ENCODE data around the gene TOMT.

DNA sequence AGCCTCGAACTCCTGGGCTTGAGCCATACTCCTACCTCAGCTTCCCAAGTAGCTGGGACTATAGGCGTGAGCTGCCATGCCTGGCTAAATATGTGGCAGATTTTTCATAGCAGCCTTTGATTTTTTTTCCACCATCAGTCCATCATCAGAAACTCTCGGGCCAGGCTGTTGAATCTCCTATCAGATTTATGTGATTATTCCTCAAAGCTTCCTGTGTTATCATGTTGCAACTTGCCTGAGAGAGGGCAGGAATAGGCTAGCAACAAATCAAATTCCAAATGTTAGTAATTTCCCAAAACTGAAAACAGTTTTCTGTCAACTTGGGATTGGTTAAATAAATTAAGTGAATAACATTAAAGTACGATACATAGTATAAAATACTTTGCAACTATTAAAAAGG is 21.6 kb upstream of the TOMT start:
- TF ChIP-seq TAF1 (IDR thresholded peaks at IDR 0.05; ENCODE audit: borderline replicate concordance, insufficient read depth, low read length) (no peak), POLR2AphosphoS5 (IDR thresholded peaks at IDR 0.05; ENCODE audit: low read depth, low read length) (no peak)
- TF ChIP-seq, protein P1, sequence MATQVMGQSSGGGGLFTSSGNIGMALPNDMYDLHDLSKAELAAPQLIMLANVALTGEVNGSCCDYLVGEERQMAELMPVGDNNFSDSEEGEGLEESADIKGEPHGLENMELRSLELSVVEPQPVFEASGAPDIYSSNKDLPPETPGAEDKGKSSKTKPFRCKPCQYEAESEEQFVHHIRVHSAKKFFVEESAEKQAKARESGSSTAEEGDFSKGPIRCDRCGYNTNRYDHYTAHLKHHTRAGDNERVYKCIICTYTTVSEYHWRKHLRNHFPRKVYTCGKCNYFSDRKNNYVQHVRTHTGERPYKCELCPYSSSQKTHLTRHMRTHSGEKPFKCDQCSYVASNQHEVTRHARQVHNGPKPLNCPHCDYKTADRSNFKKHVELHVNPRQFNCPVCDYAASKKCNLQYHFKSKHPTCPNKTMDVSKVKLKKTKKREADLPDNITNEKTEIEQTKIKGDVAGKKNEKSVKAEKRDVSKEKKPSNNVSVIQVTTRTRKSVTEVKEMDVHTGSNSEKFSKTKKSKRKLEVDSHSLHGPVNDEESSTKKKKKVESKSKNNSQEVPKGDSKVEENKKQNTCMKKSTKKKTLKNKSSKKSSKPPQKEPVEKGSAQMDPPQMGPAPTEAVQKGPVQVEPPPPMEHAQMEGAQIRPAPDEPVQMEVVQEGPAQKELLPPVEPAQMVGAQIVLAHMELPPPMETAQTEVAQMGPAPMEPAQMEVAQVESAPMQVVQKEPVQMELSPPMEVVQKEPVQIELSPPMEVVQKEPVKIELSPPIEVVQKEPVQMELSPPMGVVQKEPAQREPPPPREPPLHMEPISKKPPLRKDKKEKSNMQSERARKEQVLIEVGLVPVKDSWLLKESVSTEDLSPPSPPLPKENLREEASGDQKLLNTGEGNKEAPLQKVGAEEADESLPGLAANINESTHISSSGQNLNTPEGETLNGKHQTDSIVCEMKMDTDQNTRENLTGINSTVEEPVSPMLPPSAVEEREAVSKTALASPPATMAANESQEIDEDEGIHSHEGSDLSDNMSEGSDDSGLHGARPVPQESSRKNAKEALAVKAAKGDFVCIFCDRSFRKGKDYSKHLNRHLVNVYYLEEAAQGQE (IDR thresholded peaks at IDR 0.05; ENCODE audit: insufficient read depth in 1 of 2, low read depth in 2 of 2, low read length in 2 of 2) = no peak
